ENCODE measurements around the gene FPR1.

GRCh38 chr19:51793994-51794393 lies 42.3 kb upstream of the FPR1 start:
- TF ChIP-seq POLR2A (IDR thresholded peaks at IDR 0.05) (no peak), CTCF (IDR thresholded peaks at IDR 0.05) (no peak), POLR2AphosphoS5 (IDR thresholded peaks at IDR 0.05) (no peak)
